Endothelial cell of umbilical vein (primary cell): ENCODE data around the gene PLN. TPM values are rescaled to one million over a fixed set of nuclear protein-coding genes. Genes with fewer than 3 reads are reported as not detected.

Experiments
- BruUV-seq: library from RNA; stranded (reverse); fragments of 400-500 nt; replicated peaks from 2 replicates; lab custom pipeline; 2021; lab: Mats Ljungman, UMichigan
- CTCF ChIA-PET: fragments of 300-600, 350-600 bp; sonication (Branson Sonifier 250); formaldehyde crosslinking; loops from one replicate; lab custom pipeline; 2021; ENCODE audit warnings: antibody characterized with exemption, inconsistent platforms; lab: Charles Lee
- POLR2A ChIA-PET: fragments of 300-600, 350-600 bp; sonication (Branson Sonifier 250); formaldehyde crosslinking; loops from one replicate; lab custom pipeline; 2021; ENCODE audit warnings: antibody characterized with exemption, inconsistent platforms; lab: Charles Lee
- DNase-seq: peaks from one replicate; pipeline ENCODE4 v3.0.0-alpha.2; 2011; ENCODE audit warnings: low read depth, low spot score
- FAIRE-seq: peaks from 2 replicates; lab custom pipeline; 2011; peaks lifted over from hg19 to GRCh38; lab: Jason Lieb, UNC
- H2AFZ ChIP-seq: 2 replicates; pipeline ENCODE4 v1.6.0; 2012; ENCODE audit warnings: low read depth, low read length, control low read depth, inconsistent platforms
- H3K27ac ChIP-seq: 2 replicates; pipeline ENCODE4 v1.5.1; 2011; ENCODE audit warnings: low read depth, mild to moderate bottlenecking, control low read depth, low read length, moderate library complexity; ENCODE audit not compliant: insufficient read depth
- H3K27me3 ChIP-seq, 2 experiments: 2 replicates each; pipeline versions ENCODE4 v1.6.0 to v1.6.1; 2011; ENCODE audit warnings: low read length in 2 of 2, mixed read lengths in 1 of 2; ENCODE audit not compliant: control insufficient read depth in 2 of 2, insufficient read depth in 2 of 2
- H3K36me3 ChIP-seq, 2 experiments: 2 replicates in 1 of 2; 3 replicates in 1 of 2; pipeline ENCODE4 v1.5.1; 2011; ENCODE audit warnings: low read length in 2 of 2, mild to moderate bottlenecking in 1 of 2, moderate library complexity in 1 of 2; ENCODE audit not compliant: control insufficient read depth in 2 of 2, insufficient read depth in 2 of 2; ENCODE audit errors: extremely low read depth in 1 of 2
- H3K4me1 ChIP-seq: 3 replicates; pipeline ENCODE4 v1.5.1; 2011; ENCODE audit warnings: mild to moderate bottlenecking, low read length; ENCODE audit not compliant: control insufficient read depth, insufficient read depth; ENCODE audit errors: extremely low read depth
- H3K4me2 ChIP-seq: 2 replicates; pipeline ENCODE4 v1.6.1; 2011; ENCODE audit warnings: low read length, control low read depth, mixed read lengths; ENCODE audit not compliant: insufficient read depth
- H3K4me3 ChIP-seq, 3 experiments: fragments of 200-600 bp in 1 of 3; sonication (generic), shearing (Covaris generic) in 1 of 3; replicated peaks in 1 of 3; 2 replicates each; pipeline ENCODE4 v1.5.1; 2011 to 2016; ENCODE audit warnings: control low read depth in 3 of 3, low read length in 3 of 3, mild to moderate bottlenecking in 2 of 3, inconsistent platforms in 1 of 3, low read depth in 1 of 3, moderate library complexity in 1 of 3; ENCODE audit not compliant: insufficient read depth in 1 of 3
- H3K79me2 ChIP-seq: 2 replicates; pipeline ENCODE4 v1.6.0; 2012; ENCODE audit warnings: low read length, inconsistent platforms; ENCODE audit not compliant: control insufficient read depth, insufficient read depth
- H3K9ac ChIP-seq: replicated peaks from 2 replicates; pipeline ENCODE3; 2011; ENCODE audit warnings: low read length, control low read depth; ENCODE audit not compliant: insufficient read depth; ENCODE audit errors: extremely low read depth
- H3K9me1 ChIP-seq: replicated peaks from 3 replicates; pipeline ENCODE4 v1.6.0; 2011; ENCODE audit warnings: mild to moderate bottlenecking, low read length; ENCODE audit not compliant: control insufficient read depth, insufficient read depth; ENCODE audit errors: extremely low read depth
- H3K9me3 ChIP-seq: replicated peaks from 2 replicates; pipeline ENCODE4 v1.5.1; 2012; ENCODE audit warnings: low read length, inconsistent platforms; ENCODE audit not compliant: control insufficient read depth, insufficient read depth
- H4K20me1 ChIP-seq: replicated peaks from 2 replicates; pipeline ENCODE3; 2011; ENCODE audit warnings: mild to moderate bottlenecking, low read length; ENCODE audit not compliant: control insufficient read depth, insufficient read depth; ENCODE audit errors: extremely low read depth
- CTCF ChIP-seq, 2 donors: IDR thresholded peaks; 1 replicate in 1 of 2; 2 replicates in 1 of 2; pipeline ENCODE4 v1.5.1; 2011; ENCODE audit warnings: low read length in 2 of 2, mild to moderate bottlenecking in 2 of 2, moderate library complexity in 2 of 2, control low read depth in 1 of 2, inconsistent platforms in 1 of 2, low read depth in 1 of 2; ENCODE audit not compliant: insufficient read depth in 1 of 2; ENCODE audit errors: extremely low read depth in 1 of 2
- EZH2 ChIP-seq: IDR thresholded peaks from 2 replicates; pipeline ENCODE4 v1.6.1; 2012; ENCODE audit warnings: borderline replicate concordance, low read depth, mild to moderate bottlenecking, moderate library complexity, low read length, inconsistent platforms; ENCODE audit not compliant: severe bottlenecking
- FOS ChIP-seq: IDR thresholded peaks from 2 replicates; pipeline ENCODE4 v1.6.1; 2011; ENCODE audit warnings: mild to moderate bottlenecking, low read length, moderate library complexity, borderline replicate concordance; ENCODE audit not compliant: insufficient read depth
- GATA2 ChIP-seq: IDR thresholded peaks from 2 replicates; pipeline ENCODE4 v1.7.0; 2011; ENCODE audit warnings: low read depth, mild to moderate bottlenecking, moderate library complexity, mixed read lengths, low read length; ENCODE audit not compliant: insufficient read length, insufficient read depth
- JUN ChIP-seq: IDR thresholded peaks from 2 replicates; pipeline ENCODE4 v1.6.1; 2011; ENCODE audit warnings: borderline replicate concordance, low read depth; ENCODE audit not compliant: insufficient read length, insufficient read depth
- MAX ChIP-seq: IDR thresholded peaks from 2 replicates; pipeline ENCODE4 v1.6.1; 2011; ENCODE audit not compliant: insufficient read depth, insufficient read length
- MYC ChIP-seq: IDR thresholded peaks from one replicate; pipeline ENCODE4 v1.6.1; 2011; ENCODE audit warnings: mild to moderate bottlenecking, low read depth, low read length
- POLR2A ChIP-seq: IDR thresholded peaks from 2 replicates; pipeline ENCODE4 v1.6.1; 2012; ENCODE audit warnings: low read depth, mild to moderate bottlenecking, control low read depth, low read length
- POLR2AphosphoS5 ChIP-seq: IDR thresholded peaks from 2 replicates; pipeline ENCODE4 v1.6.1; 2012; ENCODE audit warnings: low read depth, mild to moderate bottlenecking, control low read depth, low read length, moderate library complexity; ENCODE audit not compliant: insufficient read depth
- dilution Hi-C: fragments of 300-500 bp; cut with MboI; formaldehyde crosslinking; loops from one replicate; pipeline ENCODE4 v1.15.0; 2019; ENCODE audit warnings: low sequenced_read_pairs; ENCODE audit not compliant: extremely low pct_ligation_motif_present
- intact Hi-C: fragments of 100-400 bp; cut with micrococcal nuclease; formaldehyde crosslinking; loops from one replicate; pipeline ENCODE4 v1.10.0; 2022
- polyA plus RNA-seq, 4 experiments: library from polyadenylated mRNA; depleted of rRNA in 3 of 4; stranded (reverse) in 3 of 4; unstranded in 1 of 4; fragments of >200 nt; gene quantifications; 2 replicates each; pipeline versions ENCODE4 v1.2.1 to v1.2.3, GENCODE V29; 2011 to 2012; ENCODE audit warnings: missing spikeins in 1 of 4
- total RNA-seq: library from RNA; stranded (reverse); gene quantifications from 2 replicates; pipeline ENCODE4 v1.2.3, GENCODE V29; 2021

The PLN gene
- total and polyA plus RNA-seq, 2 donors (not counting 3 experiments of a cell fraction or from before 2014, with no cell fraction given) = not detected

GRCh38 chr6:118548613-118549012 is 517 bp downstream of the PLN start:
- no peaks in the 10 kb centered on the region for H3K9me3 ChIP-seq
- H3K36me3 ChIP-seq = no peaks in the 10 kb centered on the region
- intact Hi-C loops (no loop called here), dilution Hi-C loops (no loop called here)
- H3K4me1 ChIP-seq = peaks cover 13% of the 10 kb centered on the region
- no peak for FAIRE-seq
- no peak overlapping the region for H3K9ac ChIP-seq
- no peak overlapping the region for H2AFZ ChIP-seq
- H3K27ac ChIP-seq = no peak overlapping the region
- H3K4me3 ChIP-seq = no peak overlapping the region
- H3K9me1 ChIP-seq = no peaks in the 10 kb centered on the region
- no peaks in the 10 kb centered on the region for H4K20me1 ChIP-seq
- DNase-seq = no peak
- no TSS peak for BruUV-seq
- ChIA-PET CTCF (interaction anchor here (1.0 to 1.7 kb wide), 6 partner anchors 11 to 573 kb away, joined by 3 to 6 read pairs (median 4); no protein-coding TSS in a partner anchor), POLR2A (no interaction called here)
- H3K27me3 ChIP-seq = no peaks in the 10 kb centered on the region
- H3K79me2 ChIP-seq = peaks cover 3% of the 10 kb centered on the region
- TF ChIP-seq EZH2 (no peak), MYC (no peak), FOS (no peak), MAX (no peak), POLR2A (no peak), JUN (no peak), POLR2AphosphoS5 (no peak), CTCF (IDR thresholded peaks at IDR 0.05; ENCODE audit: extremely low read depth in 1 of 2, insufficient read depth in 1 of 2, low read depth in 1 of 2, low read length in 2 of 2) (no peak), GATA2 (no peak)
- no peak overlapping the region for H3K4me2 ChIP-seq
